GM13976 (cell line): Measurements from ENCODE around the gene LIMK1.

Experiments used
- DNase-seq: peaks from one replicate; pipeline ENCODE4 v3.0.0; 2012; ENCODE audit warnings: low spot score
- CTCF ChIP-seq: IDR thresholded peaks from 2 replicates; pipeline ENCODE4 v1.5.1; 2012; ENCODE audit warnings: borderline replicate concordance, mild to moderate bottlenecking; ENCODE audit not compliant: insufficient read depth; ENCODE audit errors: extremely low read depth, missing control alignments, control extremely low read depth
- in situ Hi-C: fragments of 300-500 bp; cut with MboI; formaldehyde crosslinking; loops from one replicate; pipeline ENCODE4 v1.12.0; 2022; ENCODE audit warnings: low sequenced_read_pairs, mixed read lengths, inconsistent platforms; ENCODE audit not compliant: unreplicated experiment

Gene LIMK1

GRCh38 chr7:74103219-74103772 lies 19.7 kb downstream of the LIMK1 start:
- no peak for DNase-seq
- no peak for TF ChIP-seq CTCF
- in situ Hi-C loops, result no loop called here

- in situ Hi-C loops, result no loop called here
- no peak for DNase-seq
- TF ChIP-seq CTCF, result no peak
These were observed 21.1 kb downstream of the LIMK1 start for GRCh38 chr7:74104702-74105101.

GRCh38 chr7:74105992-74106391 lies 22.4 kb downstream of the LIMK1 start:
- no peak for TF ChIP-seq CTCF
- in situ Hi-C loops, result no loop called here

GRCh38 chr7:74106846-74107245 lies 23.2 kb downstream of the LIMK1 start:
- DNase-seq, result no peak
- in situ Hi-C loops, result no loop called here
- TF ChIP-seq CTCF, result no peak

More at GRCh38 chr7:74105992-74106391, 22.4 kb downstream of the LIMK1 start:
- no peak for DNase-seq

GRCh38 chr7:74115326-74115725 lies 31.7 kb downstream of the LIMK1 start:
- in situ Hi-C loops, result no loop called here
- DNase-seq, result no peak
- no peak for TF ChIP-seq CTCF

- TF ChIP-seq CTCF, result no peak
- in situ Hi-C loops, result no loop called here
- DNase-seq, result no peak
These were observed 32.8 kb downstream of the LIMK1 start for GRCh38 chr7:74116356-74116755.
